SK-N-SH treated with all-trans-retinoic acid at 6 μM for 48 hours (cell line): ENCODE results near the gene ZNG1F.
"Not testable (repeated sequence)": the region's sequence is repeated elsewhere in the genome, so short reads cannot be mapped to it uniquely, and the experiment has no call there.

Source experiments
- CSDC2 ChIP-seq: fragments of 250-450 bp; sonication (Bioruptor Pico); IDR thresholded peaks from 2 replicates; pipeline ENCODE4 v1.5.0; 2020; ENCODE audit warnings: mild to moderate bottlenecking, moderate library complexity
- CSRNP3 ChIP-seq: fragments of 250-450 bp; sonication (Bioruptor Pico); IDR thresholded peaks from 2 replicates; pipeline ENCODE4 v1.5.1; 2021; ENCODE audit warnings: mild to moderate bottlenecking, moderate library complexity
- ZNF565 ChIP-seq: fragments of 450-650 bp; formaldehyde crosslinking; conservative IDR thresholded peaks from 2 replicates; pipeline ENCODE4 v1.5.0; 2020; ENCODE audit warnings: low read depth, mild to moderate bottlenecking, moderate library complexity

GRCh38 chr9:41174994-41175393 lies 14.1 kb downstream of the ZNG1F start:
- not testable (repeated sequence) for TF ChIP-seq CSDC2, CSRNP3, ZNF565 (CRISPR knock-in tag)
